ENCODE results near the gene PTPRS. TPM values are rescaled to one million over a fixed set of nuclear protein-coding genes. Genes with fewer than 3 reads are reported as not detected.

Gene PTPRS
- total RNA-seq, 2 donors from 2014 or later: 2.3 TPM

DNA sequence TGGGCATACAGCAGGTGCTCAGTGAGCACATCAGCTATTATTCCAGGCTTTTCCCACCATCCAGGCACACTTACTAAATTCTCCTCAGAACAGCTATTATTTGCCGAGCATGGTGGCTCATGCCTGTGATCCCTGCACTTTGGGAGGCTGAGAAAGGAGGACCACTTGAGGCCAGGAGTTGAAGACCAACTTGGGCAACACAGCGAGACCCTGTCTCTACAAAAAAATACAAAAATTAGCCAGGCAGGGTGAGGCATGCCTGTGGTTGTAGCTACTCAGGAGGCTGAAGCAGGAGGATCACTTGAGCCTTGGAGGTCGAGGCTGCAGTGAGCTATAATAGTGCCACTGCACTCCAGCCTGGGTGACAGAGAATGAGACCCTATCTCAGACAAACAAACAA is 35.4 kb downstream of the PTPRS start:
- ATAC-seq (no peak), DNase-seq (ENCODE audit: low spot score in 2 of 2) (no peak)
- Mint-ChIP-seq H3K27ac (no peak overlapping the region), H3K9me3 (no peaks in the 10 kb centered on the region), H3K36me3 (no peaks in the 10 kb centered on the region)

DNA sequence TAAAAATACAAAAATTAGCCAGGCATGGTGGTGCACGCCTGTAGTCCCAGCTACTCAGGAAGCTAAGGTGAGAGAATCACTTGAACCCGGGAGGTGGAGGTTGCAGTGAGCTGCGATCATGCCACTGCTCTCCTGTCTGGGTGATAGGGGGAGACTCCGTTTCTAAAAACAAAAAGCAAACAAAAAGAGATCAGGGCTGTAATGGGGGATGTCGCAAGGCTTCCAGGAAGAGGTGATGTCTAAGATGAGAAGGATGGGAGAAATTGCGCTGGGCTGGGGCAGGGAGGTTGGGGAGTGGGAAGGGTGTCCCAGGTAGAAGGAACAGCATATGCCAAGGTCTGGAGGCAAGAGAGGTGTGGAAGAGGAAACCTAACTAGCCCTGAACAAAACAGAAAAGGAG is 36.1 kb downstream of the PTPRS start:
- Mint-ChIP-seq H3K36me3 (no peaks in the 10 kb centered on the region), H3K9me3 (no peaks in the 10 kb centered on the region), H3K27ac (no peak overlapping the region)
- no peak for ATAC-seq
- no peak for DNase-seq (ENCODE audit: low spot score in 2 of 2)

DNA sequence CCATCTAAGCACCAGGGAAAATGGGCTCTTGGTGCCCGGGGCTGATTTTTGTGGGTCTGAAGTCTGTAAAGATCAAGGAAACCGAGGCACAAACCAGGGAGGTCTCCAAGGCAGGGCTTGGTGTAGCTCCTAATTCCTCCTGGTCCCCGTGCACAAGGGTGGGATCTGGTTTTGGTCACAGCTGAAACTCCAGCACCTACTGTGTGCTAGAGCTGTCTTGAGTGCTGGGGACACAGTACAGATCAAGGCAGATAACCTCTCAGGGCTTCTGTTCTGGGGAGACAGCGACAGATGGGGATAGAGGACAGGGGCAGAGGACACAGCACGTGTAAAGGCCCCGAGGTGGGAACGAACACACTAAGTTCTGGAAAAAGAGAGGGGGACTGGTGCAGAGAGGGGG is 37.4 kb downstream of the PTPRS start:
- DNase-seq (ENCODE audit: low spot score in 2 of 2): no peak
- Mint-ChIP-seq H3K36me3 (no peaks in the 10 kb centered on the region), H3K27ac (no peak overlapping the region), H3K9me3 (no peaks in the 10 kb centered on the region)
- no peak for ATAC-seq

DNA sequence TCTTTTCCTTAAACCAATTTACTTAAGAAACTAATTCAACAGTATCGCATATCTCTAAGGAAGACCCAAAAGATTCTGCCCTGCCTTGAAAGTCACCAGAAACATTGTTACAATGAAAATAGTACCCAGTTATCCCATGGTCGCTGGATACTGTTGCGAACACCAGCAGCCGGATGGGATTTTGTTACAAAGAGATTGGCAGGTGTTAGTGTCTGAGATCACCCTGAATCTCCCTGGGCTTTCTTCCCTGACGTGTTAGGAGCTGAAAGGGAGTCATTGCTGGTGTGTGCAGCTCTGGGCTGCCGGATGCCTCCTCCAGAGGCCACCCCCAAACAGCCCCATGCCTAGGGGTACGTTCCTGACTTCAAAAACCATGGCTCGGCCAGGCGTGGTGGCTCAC is 38.2 kb downstream of the PTPRS start:
- DNase-seq (ENCODE audit: low spot score in 2 of 2) (no peak), ATAC-seq (no peak)
- H3K9me3 Mint-ChIP-seq: no peaks in the 10 kb centered on the region
- no peaks in the 10 kb centered on the region for H3K36me3 Mint-ChIP-seq
- no peak overlapping the region for H3K27ac Mint-ChIP-seq

DNA sequence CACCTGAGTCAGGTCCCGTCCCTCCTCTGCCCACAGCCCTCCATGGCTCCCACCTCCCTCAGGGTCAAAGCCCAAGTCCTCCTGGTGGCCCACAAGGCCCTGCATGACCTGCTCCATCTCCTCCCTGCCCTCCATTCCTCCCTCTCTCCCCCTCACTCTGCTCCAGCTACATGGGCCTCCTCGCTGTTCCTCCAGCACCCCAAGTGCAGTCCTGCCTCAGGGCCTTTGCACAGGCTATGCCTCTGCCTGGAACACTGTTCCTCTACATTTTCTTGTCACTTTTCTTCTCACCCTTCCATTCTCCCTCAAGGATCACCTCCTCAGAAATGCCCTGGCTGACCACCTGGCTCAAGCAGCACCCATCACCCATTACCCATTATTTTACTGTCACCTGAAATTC is 41.5 kb downstream of the PTPRS start:
- DNase-seq (ENCODE audit: low spot score in 2 of 2): no peak
- H3K27ac Mint-ChIP-seq: no peak overlapping the region
- H3K9me3 Mint-ChIP-seq: no peaks in the 10 kb centered on the region
- ATAC-seq: no peak
- no peaks in the 10 kb centered on the region for H3K36me3 Mint-ChIP-seq

DNA sequence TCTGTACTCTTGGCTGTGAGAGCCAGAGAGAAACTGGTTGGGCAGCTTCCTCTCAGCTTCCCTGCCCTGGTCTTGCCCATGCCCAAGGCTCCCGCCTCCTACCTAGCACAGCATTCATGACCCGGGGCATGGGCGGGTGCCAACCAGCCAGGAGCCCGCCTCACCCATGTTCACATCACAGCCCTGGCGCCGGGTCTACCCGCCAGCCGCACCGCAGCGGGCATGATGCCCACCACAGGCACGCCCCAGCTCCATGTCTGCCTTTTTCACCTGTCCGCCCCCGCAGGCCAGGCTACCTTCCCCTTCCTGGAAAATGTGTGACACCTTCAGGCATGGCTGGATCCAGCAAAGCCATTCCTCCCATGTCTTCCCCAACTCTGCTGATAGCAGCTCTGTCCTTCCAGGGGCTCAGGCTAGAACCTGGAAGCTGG is 42.1 kb downstream of the PTPRS start:
- Mint-ChIP-seq H3K27ac (no peak overlapping the region), H3K36me3 (no peaks in the 10 kb centered on the region), H3K9me3 (no peaks in the 10 kb centered on the region)
- DNase-seq (ENCODE audit: low spot score in 2 of 2): no peak
- ATAC-seq: no peak

DNA sequence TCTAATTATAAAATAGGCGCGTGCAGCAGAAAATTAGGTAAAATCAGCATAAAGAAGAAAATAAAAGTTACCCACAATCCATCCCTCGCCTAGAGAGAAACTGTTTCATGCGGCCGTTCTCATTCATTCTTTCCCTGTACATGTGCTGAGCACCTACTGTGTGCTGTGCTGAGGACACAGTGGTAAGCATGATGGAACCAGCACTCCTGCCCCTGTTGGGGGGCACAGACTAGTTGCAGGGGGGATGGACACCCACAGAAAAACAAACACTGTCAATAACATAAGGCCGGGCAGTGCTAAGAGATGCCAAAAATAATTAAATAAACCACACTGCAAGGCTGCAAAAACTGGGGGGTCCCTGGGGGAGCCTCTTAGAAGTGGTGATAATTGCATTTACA is 43.3 kb downstream of the PTPRS start:
- Mint-ChIP-seq H3K27ac (no peak overlapping the region), H3K9me3 (no peaks in the 10 kb centered on the region), H3K36me3 (no peaks in the 10 kb centered on the region)
- DNase-seq (ENCODE audit: low spot score in 2 of 2) (no peak), ATAC-seq (no peak)

DNA sequence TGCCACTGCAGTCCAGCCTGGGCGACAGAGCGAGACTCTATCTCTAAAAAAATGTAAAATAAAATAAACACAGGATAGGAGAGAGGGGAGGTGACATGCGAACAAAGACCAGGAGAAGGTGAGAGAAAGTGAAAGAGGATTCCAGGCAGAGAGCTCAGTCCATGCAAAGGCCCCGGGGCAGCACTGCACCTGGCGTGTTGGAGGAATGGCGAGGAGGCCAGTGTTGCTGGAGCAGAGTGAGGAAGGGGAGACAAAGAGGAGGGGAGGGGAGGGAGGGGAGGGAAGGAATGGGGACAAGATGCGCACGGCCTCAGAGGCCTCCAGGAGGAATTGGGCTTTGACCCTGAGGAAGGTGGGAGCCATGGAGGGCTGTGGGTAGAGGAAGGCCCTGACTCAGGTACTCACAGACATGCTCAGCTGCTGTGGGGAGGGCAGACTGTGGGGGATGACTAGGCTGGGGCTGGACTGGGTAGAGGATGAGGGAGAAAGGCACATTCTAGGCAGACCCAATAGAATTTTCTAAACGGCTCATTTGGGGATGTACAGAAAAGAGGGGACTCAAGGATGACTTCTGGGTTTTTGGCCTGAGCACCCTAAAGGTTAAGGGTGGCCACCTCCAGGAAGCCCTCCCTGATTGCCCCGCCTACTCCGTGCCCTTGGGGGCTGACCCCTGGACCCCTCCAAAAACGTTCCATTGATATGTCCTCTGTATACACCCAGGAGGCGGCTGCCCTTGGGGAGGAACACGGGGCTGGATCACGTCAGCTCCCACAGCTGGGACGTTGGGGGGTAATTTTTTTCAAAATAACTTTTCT is 43.9 kb downstream of the PTPRS start:
- Mint-ChIP-seq H3K9me3 (no peaks in the 10 kb centered on the region), H3K36me3 (no peaks in the 10 kb centered on the region), H3K27ac (no peak overlapping the region)
- ATAC-seq (no peak), DNase-seq (ENCODE audit: low spot score in 2 of 2) (no peak)

DNA sequence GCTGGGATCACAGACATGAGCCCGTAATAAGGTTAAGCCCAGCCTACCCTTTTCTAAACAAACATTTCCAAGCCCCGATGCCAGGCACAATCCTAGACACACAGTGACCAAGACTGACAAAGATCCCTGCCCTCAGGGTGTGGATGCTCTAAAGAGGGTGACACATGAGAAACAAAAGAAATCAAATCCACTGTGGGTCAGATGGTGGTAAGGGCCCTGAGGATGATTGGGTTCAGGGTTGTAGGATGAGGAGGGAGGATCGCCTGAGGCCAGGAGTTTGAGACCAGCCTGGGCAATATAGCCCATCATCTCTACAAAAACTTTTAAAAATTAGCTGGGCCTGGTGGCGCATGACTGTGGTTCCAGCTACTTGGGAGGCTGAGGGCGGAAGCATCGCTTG is 44.6 kb downstream of the PTPRS start:
- DNase-seq (ENCODE audit: low spot score in 2 of 2): no peak
- no peak for ATAC-seq
- no peaks in the 10 kb centered on the region for H3K9me3 Mint-ChIP-seq
- H3K36me3 Mint-ChIP-seq: no peaks in the 10 kb centered on the region
- no peak overlapping the region for H3K27ac Mint-ChIP-seq

DNA sequence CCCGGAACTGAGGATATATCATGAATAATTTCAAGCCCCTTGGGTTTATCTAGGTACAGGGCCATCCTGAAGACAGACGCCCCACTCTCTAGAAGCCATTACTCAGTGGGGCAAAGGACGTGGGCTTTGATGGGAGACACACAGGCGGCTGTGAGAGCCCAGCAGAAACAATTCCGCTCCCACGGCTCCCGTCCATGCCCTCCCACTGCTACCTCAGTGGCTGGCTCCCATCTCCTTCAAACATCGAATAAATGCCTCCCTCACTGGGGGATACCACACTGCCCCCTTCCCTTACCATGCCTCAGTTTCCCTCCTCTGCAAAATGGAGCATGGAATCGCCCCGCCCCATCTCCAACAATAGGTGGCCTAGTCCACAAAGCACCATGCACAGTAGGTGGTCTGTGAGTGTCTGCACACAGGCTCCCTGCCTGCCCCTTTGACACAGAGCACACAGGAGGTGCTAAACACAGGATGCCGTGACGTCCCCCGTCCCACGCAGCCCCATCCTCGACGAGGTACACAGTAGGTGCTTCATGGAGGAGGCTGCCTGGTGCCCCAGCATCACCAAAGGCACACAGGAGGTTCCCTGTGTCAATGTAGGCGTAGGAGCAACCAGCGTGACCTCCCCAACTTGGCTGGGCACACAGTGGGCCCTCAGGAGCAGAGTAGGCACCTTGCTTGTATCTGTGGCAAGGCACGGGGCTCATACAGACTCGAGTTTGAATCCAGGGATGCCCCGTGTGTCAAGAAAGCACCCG is 46.0 kb downstream of the PTPRS start:
- DNase-seq (ENCODE audit: low spot score in 2 of 2): no peak
- no peaks in the 10 kb centered on the region for H3K36me3 Mint-ChIP-seq
- no peak for ATAC-seq
- no peak overlapping the region for H3K27ac Mint-ChIP-seq
- no peaks in the 10 kb centered on the region for H3K9me3 Mint-ChIP-seq

DNA sequence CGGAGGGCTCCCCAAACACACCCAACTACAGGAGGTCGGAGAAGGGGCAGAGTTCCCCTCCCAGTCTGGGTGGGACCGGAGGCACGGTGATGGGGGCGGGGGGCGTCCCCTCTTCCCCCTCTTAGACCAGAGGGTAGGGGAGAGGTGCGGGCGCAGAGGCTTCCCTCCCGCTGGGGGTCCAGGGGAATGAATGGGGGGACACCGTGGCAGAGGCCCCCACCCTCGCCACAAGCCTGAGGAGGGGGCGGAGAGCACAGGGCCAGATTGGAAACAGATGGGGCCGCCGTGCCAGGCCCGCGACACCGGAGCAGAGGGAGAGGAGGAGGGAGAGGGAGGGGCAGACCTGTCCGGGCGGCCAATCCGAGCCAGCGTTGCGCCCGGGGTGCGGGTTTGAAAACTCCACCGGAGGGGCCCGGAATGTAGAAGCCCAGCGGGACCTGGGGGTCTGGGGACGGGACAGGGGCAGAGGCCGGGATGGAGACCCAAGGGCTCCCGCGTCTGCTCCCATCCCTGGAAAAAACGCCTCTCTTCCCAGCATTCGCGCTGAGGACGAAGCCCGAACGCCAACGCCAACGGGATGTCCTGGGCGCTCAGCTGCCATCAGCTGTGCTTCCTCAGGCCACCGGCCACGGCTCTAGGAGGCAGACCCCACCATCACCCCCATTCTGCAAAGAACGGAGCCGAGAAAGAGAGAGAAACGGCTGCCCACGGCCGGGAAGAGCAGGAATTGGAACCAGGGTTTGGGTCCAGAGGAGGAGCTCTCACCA is 46.8 kb downstream of the PTPRS start:
- no peaks in the 10 kb centered on the region for H3K9me3 Mint-ChIP-seq
- H3K27ac Mint-ChIP-seq: no peak overlapping the region
- ATAC-seq (peak; percentile 21 to 23), DNase-seq (ENCODE audit: low spot score in 2 of 2) (no peak)
- H3K36me3 Mint-ChIP-seq: no peaks in the 10 kb centered on the region

DNA sequence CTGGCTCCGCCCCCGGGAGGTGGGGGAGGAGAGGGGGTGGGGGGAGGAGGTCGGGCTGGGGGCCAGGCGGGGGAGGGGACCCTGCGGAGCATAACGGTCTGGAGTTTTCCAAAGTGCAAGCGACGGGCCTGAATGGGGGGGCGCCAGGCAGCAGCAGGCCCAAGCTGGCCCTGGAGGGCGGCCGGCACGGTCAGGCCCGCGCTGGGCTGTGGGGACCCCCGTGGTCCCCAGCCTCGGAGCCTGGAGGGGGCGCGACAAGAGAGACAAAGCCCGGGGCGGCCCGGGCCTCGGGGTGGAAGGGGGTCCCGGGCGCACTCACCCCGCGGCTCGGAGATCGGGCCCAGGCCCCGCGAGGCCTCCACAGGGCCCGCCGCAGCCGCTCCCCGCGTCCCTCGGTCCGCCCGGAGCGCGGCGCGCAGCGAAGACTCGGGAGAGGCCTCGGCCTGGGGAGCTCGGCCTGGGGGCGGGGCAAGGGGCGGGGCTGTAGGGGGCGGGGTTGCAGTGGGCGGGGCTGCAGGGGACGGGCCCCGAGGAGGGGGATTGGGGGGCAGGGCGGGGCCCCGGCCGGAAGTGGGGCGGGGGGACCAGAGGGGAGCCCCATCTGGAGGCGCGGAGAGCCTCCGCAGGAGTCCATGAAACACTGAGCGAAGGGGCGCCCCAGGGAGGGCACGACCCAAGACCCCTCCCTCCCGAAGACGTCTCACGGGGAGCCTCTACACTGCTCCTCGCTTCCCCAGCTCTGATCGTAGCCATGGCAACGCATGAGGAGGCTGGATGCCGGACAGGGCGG is 47.6 kb downstream of the PTPRS start:
- Mint-ChIP-seq H3K36me3 (no peaks in the 10 kb centered on the region), H3K9me3 (no peaks in the 10 kb centered on the region), H3K27ac (no peak overlapping the region)
- peak in 1 of 2 donors; percentile 58 for DNase-seq (ENCODE audit: low spot score in 2 of 2)
- ATAC-seq: peak; percentile 74 to 85

DNA sequence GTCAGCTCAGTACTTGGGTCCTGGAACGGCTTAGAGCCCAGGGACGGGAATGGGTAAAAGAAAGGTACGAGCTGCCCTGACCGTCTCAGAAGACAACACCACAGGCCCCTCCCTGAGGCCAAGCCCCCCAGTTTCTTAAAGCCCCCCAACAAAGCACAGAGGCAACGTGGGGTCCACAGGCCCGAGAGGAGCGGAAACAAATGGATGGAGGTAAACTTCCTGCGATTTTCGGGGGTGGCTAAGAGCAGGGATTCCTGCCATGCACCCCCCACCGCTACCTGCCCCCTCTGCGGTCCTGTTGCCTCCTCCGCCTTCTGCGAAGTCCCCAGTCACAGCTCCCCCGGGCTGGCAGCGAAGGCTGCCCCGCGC is 48.2 kb downstream of the PTPRS start:
- ATAC-seq: no peak

DNA sequence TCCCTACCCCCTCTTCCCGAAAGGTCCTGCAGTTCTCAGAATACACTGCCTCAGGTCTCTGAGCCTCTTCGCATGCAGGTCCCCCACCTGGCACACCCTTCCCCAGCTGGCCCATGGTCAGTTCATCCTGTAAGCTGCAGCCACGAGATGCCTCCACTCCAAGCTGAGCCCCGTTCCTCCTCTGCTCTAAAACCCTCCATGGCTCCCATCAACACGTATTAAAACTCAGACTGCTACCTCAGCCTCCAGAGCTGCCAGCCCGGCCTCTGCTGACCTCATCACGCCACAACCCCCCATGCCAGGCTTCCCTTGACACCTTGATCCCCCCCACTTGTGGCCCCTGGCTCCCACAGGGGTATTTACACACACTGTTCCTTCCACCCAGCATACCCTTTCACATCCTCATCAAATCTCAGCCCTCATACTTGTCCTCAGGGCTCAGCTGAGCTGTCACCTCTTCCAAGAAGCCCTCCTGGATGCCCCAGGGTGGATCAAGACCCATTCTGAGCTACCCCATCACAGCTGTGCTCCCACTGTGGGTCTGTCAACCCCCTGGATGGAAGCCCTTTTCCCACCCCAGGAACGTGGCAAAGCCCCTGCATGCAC is 48.9 kb downstream of the PTPRS start:
- no peaks in the 10 kb centered on the region for H3K9me3 Mint-ChIP-seq
- no peak overlapping the region for H3K27ac Mint-ChIP-seq
- H3K36me3 Mint-ChIP-seq: no peaks in the 10 kb centered on the region
- DNase-seq (ENCODE audit: low spot score in 2 of 2): no peak
- ATAC-seq: no peak

More for the DNA sequence above, 48.2 kb downstream of the PTPRS start:
- Mint-ChIP-seq H3K36me3 (no peaks in the 10 kb centered on the region), H3K9me3 (no peaks in the 10 kb centered on the region), H3K27ac (no peak overlapping the region)
- no peak for DNase-seq (ENCODE audit: low spot score in 2 of 2)

Data from activated naive CD4-positive, alpha-beta T cell treated with anti-CD3 and anti-CD28 coated beads, Interleukin-2, amount 50 U/mL, for 72 hours (primary cell).